K562 (cell line): ENCODE data around the gene CAPN2. TPM values are rescaled to one million over a fixed set of nuclear protein-coding genes. Genes with fewer than 3 reads are reported as not detected.

Experiments
- CBX1 ChIP-seq: sonication (generic); IDR thresholded peaks from 2 replicates; pipeline ENCODE4 v1.6.1; 2016; ENCODE audit warnings: antibody characterized with exemption, low read depth, mild to moderate bottlenecking
- ELF1 ChIP-seq: fragments of 200-800 bp; sonication (Bioruptor generic); IDR thresholded peaks from 2 replicates; pipeline ENCODE4 v1.6.1; 2016; ENCODE audit warnings: missing genetic modification characterization, missing compliant biosample characterization
- ESRRB ChIP-seq: fragments of 250-450 bp; sonication (Bioruptor Pico); IDR thresholded peaks from 2 replicates; pipeline ENCODE4 v1.5.0; 2020; ENCODE audit warnings: mild to moderate bottlenecking, moderate library complexity, borderline replicate concordance
- EZH2 ChIP-seq: IDR thresholded peaks from 2 replicates; pipeline ENCODE4 v1.6.1; 2012; ENCODE audit warnings: low read depth, mild to moderate bottlenecking, inconsistent platforms, low read length, borderline replicate concordance
- HMG20B ChIP-seq: fragments of 250-450 bp; sonication (Bioruptor Pico); IDR thresholded peaks from 2 replicates; pipeline ENCODE4 v1.5.0; 2021; ENCODE audit warnings: mild to moderate bottlenecking
- ILF3 ChIP-seq: fragments of 450-650 bp; IDR thresholded peaks from 2 replicates; pipeline ENCODE4 v1.6.1; 2018; ENCODE audit warnings: antibody characterized with exemption, mild to moderate bottlenecking, moderate library complexity, borderline replicate concordance
- KAT2B ChIP-seq: IDR thresholded peaks from one replicate; pipeline ENCODE4 v1.6.1; 2012; ENCODE audit warnings: low read depth, mild to moderate bottlenecking, control low read depth, inconsistent platforms, low read length, moderate library complexity
- NCOA6 ChIP-seq: fragments of 450-650 bp; IDR thresholded peaks from 2 replicates; pipeline ENCODE4 v1.6.1; 2017; ENCODE audit warnings: mild to moderate bottlenecking
- NCOR1 ChIP-seq: fragments of 450-650 bp; IDR thresholded peaks from 2 replicates; pipeline ENCODE4 v1.6.1; 2016; ENCODE audit warnings: mild to moderate bottlenecking, moderate library complexity
- NFE2L1 ChIP-seq: fragments of 450-650 bp; IDR thresholded peaks from 2 replicates; pipeline ENCODE4 v1.6.1; 2016; ENCODE audit warnings: missing genetic modification characterization, low read depth, mild to moderate bottlenecking, missing compliant biosample characterization, moderate library complexity, borderline replicate concordance
- PRMT5 ChIP-seq: sonication (generic); formaldehyde crosslinking; IDR thresholded peaks from 2 replicates; pipeline ENCODE4 v1.5.0; 2020; ENCODE audit warnings: missing genetic modification reagents
- THRAP3 ChIP-seq: fragments of 450-650 bp; IDR thresholded peaks from 2 replicates; pipeline ENCODE4 v1.6.1; 2016; ENCODE audit warnings: mild to moderate bottlenecking, inconsistent platforms, borderline replicate concordance
- ZFPM2 ChIP-seq: fragments of 250-450 bp; sonication (Bioruptor Pico); IDR thresholded peaks from 2 replicates; pipeline ENCODE4 v1.5.1; 2022; ENCODE audit warnings: mild to moderate bottlenecking
- ZNF445 ChIP-seq: fragments of 250-450 bp; sonication (Bioruptor Pico); IDR thresholded peaks from 2 replicates; pipeline ENCODE4 v1.4.0; 2020; ENCODE audit warnings: low read depth, mild to moderate bottlenecking, moderate library complexity
- ZNF57 ChIP-seq: fragments of 450-650 bp; formaldehyde crosslinking; IDR thresholded peaks from 2 replicates; pipeline ENCODE4 v1.4.0; 2020; ENCODE audit warnings: mild to moderate bottlenecking, moderate library complexity
- polyA plus RNA-seq, 8 experiments: library from polyadenylated mRNA; depleted of rRNA in 4 of 8; stranded (reverse) in 5 of 8; unstranded in 3 of 8; fragments of >200 nt; fragmentation: Nextera tagmentation in 2 of 8; fragmentation: Illumina TruSeq in 1 of 8; extraction: Ambion mirVana in 2 of 8; extraction: Trizol in 1 of 8; gene quantifications; 2 replicates each; pipeline versions ENCODE4 v1.2.1 to v1.2.3, GENCODE V29; 2011 to 2014; ENCODE audit warnings: inconsistent platforms in 1 of 8, missing spikeins in 1 of 8
- total RNA-seq, 7 experiments: library from RNA; depleted of rRNA in 6 of 7; stranded (reverse); fragments of >200 nt in 6 of 7; fragmentation: Illumina TruSeq in 2 of 7; extraction: Trizol in 2 of 7; gene quantifications; 2 replicates each; pipeline versions ENCODE4 v1.2.1 to v1.2.3, GENCODE V29; 2011 to 2021; ENCODE audit warnings: low replicate concordance in 1 of 7
- TF ChIP-seq, protein P1 (sequence below): sonication (generic); formaldehyde crosslinking; IDR thresholded peaks from 2 replicates; pipeline ENCODE4 v1.8.0; 2022; ENCODE audit warnings: mild to moderate bottlenecking, low read depth, missing genetic modification reagents
- TF ChIP-seq, protein P2 (sequence below): fragments of 250-450 bp; sonication (Bioruptor Pico); IDR thresholded peaks from 2 replicates; pipeline ENCODE4 v1.5.0; 2021; ENCODE audit warnings: mild to moderate bottlenecking, borderline replicate concordance
- TF ChIP-seq, protein P3 (sequence below), 2 experiments: fragments of 150-350 bp in 1 of 2; IDR thresholded peaks; 2 replicates each; pipeline ENCODE4 v1.6.1; 2012 to 2016; ENCODE audit warnings: low read depth in 2 of 2, low read length in 2 of 2, mild to moderate bottlenecking in 1 of 2, moderate library complexity in 1 of 2
- TF ChIP-seq, protein P4 (sequence below): fragments of 450-650 bp; IDR thresholded peaks from 2 replicates; pipeline ENCODE4 v1.6.1; 2017; ENCODE audit warnings: antibody characterized with exemption

Gene CAPN2
- total and polyA plus RNA-seq, 9 of the 15 experiments (the other 6 are each of a cell fraction or from before 2014, with no cell fraction given), result 24.6 to 157 (median 101) TPM

DNA sequence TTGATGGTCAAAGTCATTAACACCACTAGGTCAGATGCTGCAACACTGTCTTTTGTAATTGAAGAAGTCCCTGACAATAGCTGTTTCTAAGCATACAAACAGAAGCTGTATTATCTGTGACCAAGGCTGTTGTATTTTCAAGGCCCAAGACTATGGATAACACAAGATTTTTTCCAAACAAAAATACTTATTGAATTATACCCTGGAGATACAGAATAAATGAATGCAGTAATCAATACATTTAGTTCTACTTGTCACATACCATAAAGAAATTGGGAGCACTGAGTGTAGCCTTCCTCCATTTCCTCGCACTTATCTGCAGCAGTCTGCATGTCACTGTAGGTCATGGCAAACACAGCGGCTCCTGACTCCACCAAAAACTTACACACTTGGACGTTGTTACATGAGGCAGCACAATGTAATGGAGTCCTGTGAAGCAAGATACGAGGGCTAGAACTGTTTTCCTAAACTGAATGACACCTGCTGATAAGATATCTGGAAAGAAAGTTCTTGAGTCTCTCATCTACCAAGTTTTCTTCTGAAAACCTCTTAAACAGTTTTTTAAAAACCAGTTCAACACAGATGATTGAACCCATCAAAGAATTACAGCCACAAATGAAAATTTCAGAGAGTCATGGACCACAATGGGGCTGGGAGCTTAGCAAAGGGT is 76.5 kb downstream of the CAPN2 start (continued):
- TF ChIP-seq NCOA6, result peak; percentile 45; the same call in 1 of the 2 replicates
- TF ChIP-seq, protein P1, sequence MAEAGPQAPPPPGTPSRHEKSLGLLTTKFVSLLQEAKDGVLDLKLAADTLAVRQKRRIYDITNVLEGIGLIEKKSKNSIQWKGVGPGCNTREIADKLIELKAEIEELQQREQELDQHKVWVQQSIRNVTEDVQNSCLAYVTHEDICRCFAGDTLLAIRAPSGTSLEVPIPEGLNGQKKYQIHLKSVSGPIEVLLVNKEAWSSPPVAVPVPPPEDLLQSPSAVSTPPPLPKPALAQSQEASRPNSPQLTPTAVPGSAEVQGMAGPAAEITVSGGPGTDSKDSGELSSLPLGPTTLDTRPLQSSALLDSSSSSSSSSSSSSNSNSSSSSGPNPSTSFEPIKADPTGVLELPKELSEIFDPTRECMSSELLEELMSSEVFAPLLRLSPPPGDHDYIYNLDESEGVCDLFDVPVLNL (CRISPR knock-in tag), result no peak
- TF ChIP-seq ILF3, result 0 out of 2 replicates have a peak, but pooled peaks have one; percentile 48
- TF ChIP-seq NFE2L1 (tag), result no peak
- TF ChIP-seq ZFPM2 (CRISPR knock-in tag), result no peak
- no peak for TF ChIP-seq THRAP3
- no peak for TF ChIP-seq HMG20B
- no peak for TF ChIP-seq PRMT5 (CRISPR knock-in tag)
- no peak for TF ChIP-seq ZNF445 (CRISPR knock-in tag)
- TF ChIP-seq, protein P2, sequence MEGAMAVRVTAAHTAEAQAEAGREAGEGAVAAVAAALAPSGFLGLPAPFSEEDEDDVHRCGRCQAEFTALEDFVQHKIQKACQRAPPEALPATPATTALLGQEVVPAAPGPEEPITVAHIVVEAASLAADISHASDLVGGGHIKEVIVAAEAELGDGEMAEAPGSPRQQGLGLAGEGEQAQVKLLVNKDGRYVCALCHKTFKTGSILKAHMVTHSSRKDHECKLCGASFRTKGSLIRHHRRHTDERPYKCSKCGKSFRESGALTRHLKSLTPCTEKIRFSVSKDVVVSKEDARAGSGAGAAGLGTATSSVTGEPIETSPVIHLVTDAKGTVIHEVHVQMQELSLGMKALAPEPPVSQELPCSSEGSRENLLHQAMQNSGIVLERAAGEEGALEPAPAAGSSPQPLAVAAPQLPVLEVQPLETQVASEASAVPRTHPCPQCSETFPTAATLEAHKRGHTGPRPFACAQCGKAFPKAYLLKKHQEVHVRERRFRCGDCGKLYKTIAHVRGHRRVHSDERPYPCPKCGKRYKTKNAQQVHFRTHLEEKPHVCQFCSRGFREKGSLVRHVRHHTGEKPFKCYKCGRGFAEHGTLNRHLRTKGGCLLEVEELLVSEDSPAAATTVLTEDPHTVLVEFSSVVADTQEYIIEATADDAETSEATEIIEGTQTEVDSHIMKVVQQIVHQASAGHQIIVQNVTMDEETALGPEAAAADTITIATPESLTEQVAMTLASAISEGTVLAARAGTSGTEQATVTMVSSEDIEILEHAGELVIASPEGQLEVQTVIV (CRISPR knock-in tag), result no peak
- no peak; the same call in 1 of the 2 replicates for TF ChIP-seq ZNF57 (CRISPR knock-in tag)
- TF ChIP-seq ESRRB, result no peak
- TF ChIP-seq, protein P3, sequence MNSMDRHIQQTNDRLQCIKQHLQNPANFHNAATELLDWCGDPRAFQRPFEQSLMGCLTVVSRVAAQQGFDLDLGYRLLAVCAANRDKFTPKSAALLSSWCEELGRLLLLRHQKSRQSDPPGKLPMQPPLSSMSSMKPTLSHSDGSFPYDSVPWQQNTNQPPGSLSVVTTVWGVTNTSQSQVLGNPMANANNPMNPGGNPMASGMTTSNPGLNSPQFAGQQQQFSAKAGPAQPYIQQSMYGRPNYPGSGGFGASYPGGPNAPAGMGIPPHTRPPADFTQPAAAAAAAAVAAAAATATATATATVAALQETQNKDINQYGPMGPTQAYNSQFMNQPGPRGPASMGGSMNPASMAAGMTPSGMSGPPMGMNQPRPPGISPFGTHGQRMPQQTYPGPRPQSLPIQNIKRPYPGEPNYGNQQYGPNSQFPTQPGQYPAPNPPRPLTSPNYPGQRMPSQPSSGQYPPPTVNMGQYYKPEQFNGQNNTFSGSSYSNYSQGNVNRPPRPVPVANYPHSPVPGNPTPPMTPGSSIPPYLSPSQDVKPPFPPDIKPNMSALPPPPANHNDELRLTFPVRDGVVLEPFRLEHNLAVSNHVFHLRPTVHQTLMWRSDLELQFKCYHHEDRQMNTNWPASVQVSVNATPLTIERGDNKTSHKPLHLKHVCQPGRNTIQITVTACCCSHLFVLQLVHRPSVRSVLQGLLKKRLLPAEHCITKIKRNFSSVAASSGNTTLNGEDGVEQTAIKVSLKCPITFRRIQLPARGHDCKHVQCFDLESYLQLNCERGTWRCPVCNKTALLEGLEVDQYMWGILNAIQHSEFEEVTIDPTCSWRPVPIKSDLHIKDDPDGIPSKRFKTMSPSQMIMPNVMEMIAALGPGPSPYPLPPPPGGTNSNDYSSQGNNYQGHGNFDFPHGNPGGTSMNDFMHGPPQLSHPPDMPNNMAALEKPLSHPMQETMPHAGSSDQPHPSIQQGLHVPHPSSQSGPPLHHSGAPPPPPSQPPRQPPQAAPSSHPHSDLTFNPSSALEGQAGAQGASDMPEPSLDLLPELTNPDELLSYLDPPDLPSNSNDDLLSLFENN (IDR thresholded peaks at IDR 0.05; ENCODE audit: low read depth in 2 of 2, low read length in 2 of 2), result peak in 1 of 2 experiments; percentile 95; a peak in 2 of 4 replicates
- no peak for TF ChIP-seq KAT2B
- no peak; the same call in 1 of the 2 replicates for TF ChIP-seq ELF1 (tag)
- peak; percentile 98 for TF ChIP-seq NCOR1
- TF ChIP-seq EZH2, result no peak
- TF ChIP-seq, protein P4, sequence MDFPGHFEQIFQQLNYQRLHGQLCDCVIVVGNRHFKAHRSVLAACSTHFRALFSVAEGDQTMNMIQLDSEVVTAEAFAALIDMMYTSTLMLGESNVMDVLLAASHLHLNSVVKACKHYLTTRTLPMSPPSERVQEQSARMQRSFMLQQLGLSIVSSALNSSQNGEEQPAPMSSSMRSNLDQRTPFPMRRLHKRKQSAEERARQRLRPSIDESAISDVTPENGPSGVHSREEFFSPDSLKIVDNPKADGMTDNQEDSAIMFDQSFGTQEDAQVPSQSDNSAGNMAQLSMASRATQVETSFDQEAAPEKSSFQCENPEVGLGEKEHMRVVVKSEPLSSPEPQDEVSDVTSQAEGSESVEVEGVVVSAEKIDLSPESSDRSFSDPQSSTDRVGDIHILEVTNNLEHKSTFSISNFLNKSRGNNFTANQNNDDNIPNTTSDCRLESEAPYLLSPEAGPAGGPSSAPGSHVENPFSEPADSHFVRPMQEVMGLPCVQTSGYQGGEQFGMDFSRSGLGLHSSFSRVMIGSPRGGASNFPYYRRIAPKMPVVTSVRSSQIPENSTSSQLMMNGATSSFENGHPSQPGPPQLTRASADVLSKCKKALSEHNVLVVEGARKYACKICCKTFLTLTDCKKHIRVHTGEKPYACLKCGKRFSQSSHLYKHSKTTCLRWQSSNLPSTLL, result no peak
- TF ChIP-seq CBX1, result no peak
